WTC11 (cell line): Measurements from ENCODE around the gene CCDC138. TPM values are rescaled to one million over a fixed set of nuclear protein-coding genes. Genes with fewer than 3 reads are reported as not detected.

Source experiments
- ATAC-seq: fragments of 200-7000 bp; cut with Tn5 transposase; 2 replicates; pipeline ENCODE4 v1.10.0; 2021; ENCODE audit warnings: mild to moderate bottlenecking, moderate library complexity
- CTCF ChIA-PET: fragments of 300-600 bp; sonication (Branson Sonifier 250); formaldehyde crosslinking; loops from one replicate; lab custom pipeline; 2021; ENCODE audit warnings: antibody characterized with exemption; lab: Charles Lee
- POLR2A ChIA-PET: fragments of 350-600 bp; sonication (Branson Sonifier 250); formaldehyde crosslinking; loops from one replicate; lab custom pipeline; 2021; ENCODE audit warnings: antibody characterized with exemption; lab: Charles Lee
- DNase-seq: peaks from one replicate; pipeline ENCODE4 v3.0.0; 2021; ENCODE audit warnings: low spot score
- H3K27ac Mint-ChIP-seq: 2 replicates; pipeline ENCODE4 v1.8.0; 2021; ENCODE audit warnings: mixed read lengths
- H3K27me3 Mint-ChIP-seq: 2 replicates; pipeline ENCODE4 v1.8.0; 2021; ENCODE audit warnings: low read depth, mild to moderate bottlenecking, moderate library complexity, mixed read lengths
- H3K36me3 Mint-ChIP-seq: 2 replicates; pipeline ENCODE4 v1.8.0; 2021; ENCODE audit warnings: mixed read lengths
- H3K4me1 Mint-ChIP-seq: 2 replicates; pipeline ENCODE4 v1.8.0; 2022; ENCODE audit warnings: mixed read lengths
- H3K4me3 Mint-ChIP-seq: 2 replicates; pipeline ENCODE4 v1.8.0; 2021; ENCODE audit warnings: mild to moderate bottlenecking, moderate library complexity, mixed read lengths
- H3K9me3 Mint-ChIP-seq: 2 replicates; pipeline ENCODE4 v1.8.0; 2021; ENCODE audit warnings: mixed read lengths
- AR ChIP-seq: fragments of 250-450 bp; sonication (Bioruptor Pico); IDR thresholded peaks from 2 replicates; pipeline ENCODE4 v1.9.0; 2021; ENCODE audit warnings: mild to moderate bottlenecking
- ARID4B ChIP-seq: sonication (generic); formaldehyde crosslinking; IDR thresholded peaks from 2 replicates; pipeline ENCODE4 v1.8.0; 2023; ENCODE audit warnings: missing genetic modification reagents, mild to moderate bottlenecking, borderline replicate concordance
- E2F1 ChIP-seq: sonication (generic); formaldehyde crosslinking; IDR thresholded peaks from 2 replicates; pipeline ENCODE4 v1.8.0; 2022; ENCODE audit warnings: mild to moderate bottlenecking, missing genetic modification reagents
- E2F4 ChIP-seq: sonication (generic); formaldehyde crosslinking; IDR thresholded peaks from 2 replicates; pipeline ENCODE4 v1.8.1; 2022; ENCODE audit warnings: low read depth, mild to moderate bottlenecking, moderate library complexity, missing genetic modification reagents, borderline replicate concordance
- EMX1 ChIP-seq: fragments of 250-450 bp; sonication (Bioruptor Pico); IDR thresholded peaks from 2 replicates; pipeline ENCODE4 v1.8.0; 2021; ENCODE audit warnings: mild to moderate bottlenecking
- ESRRA ChIP-seq: sonication (generic); formaldehyde crosslinking; IDR thresholded peaks from 2 replicates; pipeline ENCODE4 v1.8.1; 2022; ENCODE audit warnings: mild to moderate bottlenecking, missing genetic modification reagents, borderline replicate concordance
- GRHL2 ChIP-seq: fragments of 250-450 bp; sonication (Bioruptor Pico); IDR thresholded peaks from 2 replicates; pipeline ENCODE4 v1.8.0; 2022; ENCODE audit warnings: mild to moderate bottlenecking, moderate library complexity; ENCODE audit not compliant: insufficient replicate concordance, severe bottlenecking
- HMGA2 ChIP-seq: fragments of 250-450 bp; sonication (Bioruptor Pico); IDR thresholded peaks from 2 replicates; pipeline ENCODE4 v1.4.0; 2021; ENCODE audit warnings: mild to moderate bottlenecking, moderate library complexity
- MAX ChIP-seq: sonication (generic); formaldehyde crosslinking; IDR thresholded peaks from 2 replicates; pipeline ENCODE4 v1.8.0; 2022; ENCODE audit warnings: mild to moderate bottlenecking, missing genetic modification reagents
- MYBL2 ChIP-seq: sonication (generic); formaldehyde crosslinking; IDR thresholded peaks from 2 replicates; pipeline ENCODE4 v1.8.1; 2023; ENCODE audit warnings: mild to moderate bottlenecking, moderate library complexity, missing genetic modification reagents
- NFE2L1 ChIP-seq: sonication (generic); formaldehyde crosslinking; IDR thresholded peaks from 2 replicates; pipeline ENCODE4 v1.8.1; 2023; ENCODE audit warnings: missing genetic modification reagents
- NR2C2 ChIP-seq: sonication (generic); formaldehyde crosslinking; IDR thresholded peaks from 2 replicates; pipeline ENCODE4 v1.8.0; 2022; ENCODE audit warnings: mild to moderate bottlenecking, missing genetic modification reagents
- PRDM15 ChIP-seq: sonication (generic); formaldehyde crosslinking; IDR thresholded peaks from 2 replicates; pipeline ENCODE4 v1.8.0; 2022; ENCODE audit warnings: missing genetic modification reagents
- PREB ChIP-seq: sonication (generic); formaldehyde crosslinking; IDR thresholded peaks from 2 replicates; pipeline ENCODE4 v1.8.1; 2022; ENCODE audit warnings: mild to moderate bottlenecking, missing genetic modification reagents, moderate library complexity, borderline replicate concordance
- SMAD4 ChIP-seq: sonication (generic); formaldehyde crosslinking; IDR thresholded peaks from 2 replicates; pipeline ENCODE4 v1.8.0; 2022; ENCODE audit warnings: mild to moderate bottlenecking, missing genetic modification reagents
- SOX15 ChIP-seq: fragments of 250-450 bp; sonication (Bioruptor Pico); IDR thresholded peaks from 2 replicates; pipeline ENCODE4 v1.9.0; 2021; ENCODE audit warnings: mild to moderate bottlenecking
- ZNF138 ChIP-seq: sonication (generic); formaldehyde crosslinking; conservative IDR thresholded peaks from 2 replicates; pipeline ENCODE4 v1.8.1; 2022; ENCODE audit warnings: mild to moderate bottlenecking, moderate library complexity, missing genetic modification reagents
- total RNA-seq: library from RNA; stranded (reverse); gene quantifications from 3 replicates; pipeline ENCODE4 v1.2.3, GENCODE V29; 2021

CCDC138 gene
- total RNA-seq, 1 experiment from 2014 or later, result 23.5 TPM

GRCh38 chr2:108907822-108908712, 121.5 kb downstream of the CCDC138 start:
- H3K36me3 Mint-ChIP-seq, result no peaks in the 10 kb centered on the region
- POLR2A ChIA-PET, result no interaction called here
- H3K4me3 Mint-ChIP-seq, result no peak overlapping the region
- CTCF ChIA-PET, result interaction anchor here (0.9 to 1.8 kb wide), 3 partner anchors 15 to 36 kb away, joined by 3 to 5 read pairs (median 3); no protein-coding TSS in a partner anchor
- no peaks in the 10 kb centered on the region for H3K4me1 Mint-ChIP-seq
- no peaks in the 10 kb centered on the region; the same call in 1 of the 2 replicates for H3K27me3 Mint-ChIP-seq
- TF ChIP-seq PRDM15 (CRISPR knock-in tag), result no peak
- no peak for TF ChIP-seq GRHL2 (CRISPR knock-in tag)
- no peak for TF ChIP-seq SMAD4 (CRISPR knock-in tag)
- no peak for TF ChIP-seq MAX (CRISPR knock-in tag)
- no peak for TF ChIP-seq NR2C2
- no peak overlapping the region for H3K27ac Mint-ChIP-seq
- ATAC-seq (no peak), DNase-seq (no peak)
- H3K9me3 Mint-ChIP-seq, result no peaks in the 10 kb centered on the region

- ATAC-seq (no peak), DNase-seq (no peak)
- no peaks in the 10 kb centered on the region; the same call in 1 of the 2 replicates for H3K27me3 Mint-ChIP-seq
- no peaks in the 10 kb centered on the region for H3K9me3 Mint-ChIP-seq
- H3K4me3 Mint-ChIP-seq, result no peak overlapping the region
- no peak overlapping the region for H3K27ac Mint-ChIP-seq
- ChIA-PET POLR2A (no interaction called here), CTCF (interaction anchor here (1.8 kb wide), 1 partner anchor 36 kb away, joined by 3 read pairs; no protein-coding TSS in a partner anchor)
- H3K4me1 Mint-ChIP-seq, result no peaks in the 10 kb centered on the region
- no peaks in the 10 kb centered on the region for H3K36me3 Mint-ChIP-seq
- TF ChIP-seq ESRRA (CRISPR knock-in tag) (no peak), HMGA2 (no peak), ARID4B (CRISPR knock-in tag) (no peak), AR (CRISPR knock-in tag) (no peak), ZNF138 (CRISPR knock-in tag) (no peak), EMX1 (CRISPR knock-in tag) (no peak), E2F4 (CRISPR knock-in tag) (no peak), NFE2L1 (no peak), MYBL2 (CRISPR knock-in tag) (no peak), SOX15 (CRISPR knock-in tag) (no peak), E2F1 (CRISPR knock-in tag) (no peak), PREB (CRISPR knock-in tag) (no peak)
Observed at GRCh38 chr2:108908713-108909070, 122.1 kb downstream of the CCDC138 start.
